Neural cell (in vitro differentiated cells): ENCODE results near the gene CSGALNACT2. TPM values are rescaled to one million over a fixed set of nuclear protein-coding genes. Genes with fewer than 3 reads are reported as not detected.

ENCODE experiments used
- H2AFZ ChIP-seq: fragments of 200-600, 300-800 bp; sonication (generic), shearing (Covaris generic); 2 replicates; pipeline ENCODE4 v1.6.0; 2014; ENCODE audit warnings: low read depth, mild to moderate bottlenecking, antibody characterized with exemption, low read length, moderate library complexity
- H3F3A ChIP-seq: fragments of 200-600 bp; shearing (Covaris generic); 2 replicates; pipeline ENCODE4 v1.6.1; 2016; ENCODE audit warnings: mild to moderate bottlenecking, moderate library complexity, mixed read lengths, antibody characterized with exemption, low read length; ENCODE audit not compliant: insufficient read depth, poor library complexity, severe bottlenecking
- H3K27ac ChIP-seq: fragments of 200-600, 300-800 bp; sonication (generic), shearing (Covaris generic); 2 replicates; pipeline ENCODE4 v1.5.1; 2014; ENCODE audit warnings: mild to moderate bottlenecking, low read length, moderate library complexity
- H3K27me3 ChIP-seq: fragments of 300-800, 200-600 bp; sonication (generic), shearing (Covaris generic); 2 replicates; pipeline ENCODE4 v1.6.0; 2014; ENCODE audit warnings: mild to moderate bottlenecking, low read depth, low read length, moderate library complexity; ENCODE audit not compliant: insufficient read depth
- H3K36me3 ChIP-seq: fragments of 300-800, 200-600 bp; sonication (generic), shearing (Covaris generic); 2 replicates; pipeline ENCODE4 v1.5.1; 2014; ENCODE audit warnings: mild to moderate bottlenecking, antibody characterized with exemption, low read length, moderate library complexity; ENCODE audit not compliant: insufficient read depth
- H3K4me2 ChIP-seq: fragments of 300-800, 200-600 bp; sonication (generic), shearing (Covaris generic); 2 replicates; pipeline ENCODE4 v1.6.0; 2014; ENCODE audit warnings: mild to moderate bottlenecking, low read length
- H3K4me3 ChIP-seq: fragments of 300-800, 200-600 bp; sonication (generic), shearing (Covaris generic); 2 replicates; pipeline ENCODE4 v1.5.1; 2014; ENCODE audit warnings: mild to moderate bottlenecking, low read length, moderate library complexity
- H3K79me2 ChIP-seq: fragments of 200-600 bp; shearing (Covaris generic); replicated peaks from 2 replicates; pipeline ENCODE4 v1.6.0; 2014; ENCODE audit warnings: mild to moderate bottlenecking, low read length, moderate library complexity; ENCODE audit not compliant: insufficient read depth
- H3K9ac ChIP-seq: fragments of 300-800, 200-600 bp; sonication (generic), shearing (Covaris generic); 2 replicates; pipeline ENCODE4 v1.6.1; 2016; ENCODE audit warnings: mild to moderate bottlenecking, low read length, mixed read lengths
- H3K9me2 ChIP-seq: fragments of 200-600 bp; shearing (Covaris generic); 2 replicates; pipeline ENCODE4 v1.6.1; 2016; ENCODE audit warnings: mild to moderate bottlenecking, low read length, mixed read lengths; ENCODE audit not compliant: insufficient read depth
- H3K9me3 ChIP-seq: fragments of 200-600, 300-800 bp; sonication (generic), shearing (Covaris generic); 2 replicates; pipeline ENCODE4 v1.6.1; 2016; ENCODE audit warnings: mild to moderate bottlenecking, mixed run types, low read length, moderate library complexity, mixed read lengths
- H4K20me1 ChIP-seq: fragments of 200-600 bp; shearing (Covaris generic); 2 replicates; pipeline ENCODE4 v1.6.1; 2016; ENCODE audit warnings: mild to moderate bottlenecking, mixed run types; ENCODE audit not compliant: insufficient read depth
- EP300 ChIP-seq: fragments of 450-650 bp; conservative IDR thresholded peaks from 2 replicates; pipeline ENCODE4 v1.6.1; 2014; ENCODE audit warnings: antibody characterized with exemption, mild to moderate bottlenecking, moderate library complexity; ENCODE audit not compliant: poor library complexity, severe bottlenecking
- EZH2 ChIP-seq: fragments of 200-600, 300-800 bp; shearing (Covaris generic), sonication (generic); IDR thresholded peaks from 2 replicates; pipeline ENCODE4 v1.6.1; 2014; ENCODE audit warnings: antibody characterized with exemption, low read length, borderline replicate concordance, mild to moderate bottlenecking; ENCODE audit not compliant: insufficient read depth, poor library complexity, severe bottlenecking
- MXI1 ChIP-seq: fragments of 450-650 bp; conservative IDR thresholded peaks from 2 replicates; pipeline ENCODE4 v1.6.1; 2014; ENCODE audit warnings: antibody characterized with exemption, mild to moderate bottlenecking; ENCODE audit not compliant: poor library complexity, severe bottlenecking
- POLR2AphosphoS5 ChIP-seq: IDR thresholded peaks from 2 replicates; pipeline ENCODE4 v1.6.1; 2012
- RAD21 ChIP-seq: fragments of 450-650 bp; conservative IDR thresholded peaks from 2 replicates; pipeline ENCODE4 v1.6.1; 2014; ENCODE audit warnings: antibody characterized with exemption, mild to moderate bottlenecking, moderate library complexity
- SMC3 ChIP-seq: fragments of 450-650 bp; conservative IDR thresholded peaks from 2 replicates; pipeline ENCODE4 v1.6.1; 2014; ENCODE audit warnings: antibody characterized with exemption, mild to moderate bottlenecking, moderate library complexity; ENCODE audit not compliant: poor library complexity
- TAF1 ChIP-seq: IDR thresholded peaks from 2 replicates; pipeline ENCODE4 v1.6.1; 2012; ENCODE audit warnings: low read depth
- polyA plus RNA-seq: library from polyadenylated mRNA; depleted of rRNA; stranded (reverse); fragments of >200 nt; gene quantifications from 2 replicates; pipeline ENCODE4 v1.2.3, GENCODE V29; 2014
- TF ChIP-seq, protein P1 (sequence below): IDR thresholded peaks from 2 replicates; pipeline ENCODE4 v1.6.1; 2012; ENCODE audit warnings: borderline replicate concordance
- TF ChIP-seq, protein P2 (sequence below): fragments of 450-650 bp; IDR thresholded peaks from 2 replicates; pipeline ENCODE4 v1.5.1; 2014; ENCODE audit warnings: antibody characterized with exemption, mild to moderate bottlenecking, moderate library complexity; ENCODE audit not compliant: poor library complexity, severe bottlenecking

The CSGALNACT2 gene
- polyA plus RNA-seq, 1 donor from 2014 or later: 20.7 TPM

DNA sequence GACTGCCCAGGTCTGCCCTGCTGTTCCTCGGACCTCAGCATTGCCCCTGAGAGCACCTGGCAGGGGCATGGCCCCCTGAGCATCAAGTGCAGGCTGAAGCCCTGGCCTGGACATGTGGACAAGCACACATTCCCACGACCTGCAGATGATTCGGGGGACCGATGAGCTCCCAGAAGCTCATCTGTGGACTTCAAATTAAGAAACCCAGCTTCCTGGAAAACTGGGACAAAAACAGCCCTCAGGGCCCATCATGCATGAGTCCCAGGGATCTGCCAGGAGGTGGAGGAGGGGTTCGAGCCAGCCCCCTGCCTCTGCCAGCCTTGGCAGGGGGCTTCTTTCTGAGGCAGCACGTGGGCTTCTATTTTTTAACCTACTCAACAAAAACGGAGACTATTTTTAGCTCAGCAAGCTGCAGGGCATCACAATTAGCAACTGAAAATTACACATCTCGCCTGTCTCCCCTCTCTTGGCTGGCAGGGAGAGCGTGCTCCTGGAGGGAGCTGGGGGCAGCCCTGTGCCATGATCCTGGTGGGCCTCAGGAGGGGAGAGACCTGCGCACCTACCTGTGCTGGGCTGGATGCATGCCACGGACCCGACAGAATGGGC, 76.8 kb downstream of the CSGALNACT2 start:
- H3K36me3 ChIP-seq: no peaks in the 10 kb centered on the region
- no peaks in the 10 kb centered on the region for H4K20me1 ChIP-seq
- no peak overlapping the region for H3K27ac ChIP-seq
- H3K9ac ChIP-seq: no peak overlapping the region
- no peak overlapping the region for H2AFZ ChIP-seq
- TF ChIP-seq EZH2 (no peak), POLR2AphosphoS5 (no peak), EP300 (no peak), RAD21 (no peak), SMC3 (no peak), TAF1 (no peak), MXI1 (no peak)
- TF ChIP-seq, protein P1, sequence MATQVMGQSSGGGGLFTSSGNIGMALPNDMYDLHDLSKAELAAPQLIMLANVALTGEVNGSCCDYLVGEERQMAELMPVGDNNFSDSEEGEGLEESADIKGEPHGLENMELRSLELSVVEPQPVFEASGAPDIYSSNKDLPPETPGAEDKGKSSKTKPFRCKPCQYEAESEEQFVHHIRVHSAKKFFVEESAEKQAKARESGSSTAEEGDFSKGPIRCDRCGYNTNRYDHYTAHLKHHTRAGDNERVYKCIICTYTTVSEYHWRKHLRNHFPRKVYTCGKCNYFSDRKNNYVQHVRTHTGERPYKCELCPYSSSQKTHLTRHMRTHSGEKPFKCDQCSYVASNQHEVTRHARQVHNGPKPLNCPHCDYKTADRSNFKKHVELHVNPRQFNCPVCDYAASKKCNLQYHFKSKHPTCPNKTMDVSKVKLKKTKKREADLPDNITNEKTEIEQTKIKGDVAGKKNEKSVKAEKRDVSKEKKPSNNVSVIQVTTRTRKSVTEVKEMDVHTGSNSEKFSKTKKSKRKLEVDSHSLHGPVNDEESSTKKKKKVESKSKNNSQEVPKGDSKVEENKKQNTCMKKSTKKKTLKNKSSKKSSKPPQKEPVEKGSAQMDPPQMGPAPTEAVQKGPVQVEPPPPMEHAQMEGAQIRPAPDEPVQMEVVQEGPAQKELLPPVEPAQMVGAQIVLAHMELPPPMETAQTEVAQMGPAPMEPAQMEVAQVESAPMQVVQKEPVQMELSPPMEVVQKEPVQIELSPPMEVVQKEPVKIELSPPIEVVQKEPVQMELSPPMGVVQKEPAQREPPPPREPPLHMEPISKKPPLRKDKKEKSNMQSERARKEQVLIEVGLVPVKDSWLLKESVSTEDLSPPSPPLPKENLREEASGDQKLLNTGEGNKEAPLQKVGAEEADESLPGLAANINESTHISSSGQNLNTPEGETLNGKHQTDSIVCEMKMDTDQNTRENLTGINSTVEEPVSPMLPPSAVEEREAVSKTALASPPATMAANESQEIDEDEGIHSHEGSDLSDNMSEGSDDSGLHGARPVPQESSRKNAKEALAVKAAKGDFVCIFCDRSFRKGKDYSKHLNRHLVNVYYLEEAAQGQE: no peak
- TF ChIP-seq, protein P2, sequence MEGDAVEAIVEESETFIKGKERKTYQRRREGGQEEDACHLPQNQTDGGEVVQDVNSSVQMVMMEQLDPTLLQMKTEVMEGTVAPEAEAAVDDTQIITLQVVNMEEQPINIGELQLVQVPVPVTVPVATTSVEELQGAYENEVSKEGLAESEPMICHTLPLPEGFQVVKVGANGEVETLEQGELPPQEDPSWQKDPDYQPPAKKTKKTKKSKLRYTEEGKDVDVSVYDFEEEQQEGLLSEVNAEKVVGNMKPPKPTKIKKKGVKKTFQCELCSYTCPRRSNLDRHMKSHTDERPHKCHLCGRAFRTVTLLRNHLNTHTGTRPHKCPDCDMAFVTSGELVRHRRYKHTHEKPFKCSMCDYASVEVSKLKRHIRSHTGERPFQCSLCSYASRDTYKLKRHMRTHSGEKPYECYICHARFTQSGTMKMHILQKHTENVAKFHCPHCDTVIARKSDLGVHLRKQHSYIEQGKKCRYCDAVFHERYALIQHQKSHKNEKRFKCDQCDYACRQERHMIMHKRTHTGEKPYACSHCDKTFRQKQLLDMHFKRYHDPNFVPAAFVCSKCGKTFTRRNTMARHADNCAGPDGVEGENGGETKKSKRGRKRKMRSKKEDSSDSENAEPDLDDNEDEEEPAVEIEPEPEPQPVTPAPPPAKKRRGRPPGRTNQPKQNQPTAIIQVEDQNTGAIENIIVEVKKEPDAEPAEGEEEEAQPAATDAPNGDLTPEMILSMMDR: no peak
- no peak overlapping the region for H3K4me2 ChIP-seq
- H3K9me2 ChIP-seq: no peaks in the 10 kb centered on the region
- no peaks in the 10 kb centered on the region for H3K9me3 ChIP-seq
- no peaks in the 10 kb centered on the region for H3F3A ChIP-seq
- H3K79me2 ChIP-seq: no peaks in the 10 kb centered on the region
- no peaks in the 10 kb centered on the region for H3K27me3 ChIP-seq
- H3K4me3 ChIP-seq: peak overlapping the region; percentile 25

DNA sequence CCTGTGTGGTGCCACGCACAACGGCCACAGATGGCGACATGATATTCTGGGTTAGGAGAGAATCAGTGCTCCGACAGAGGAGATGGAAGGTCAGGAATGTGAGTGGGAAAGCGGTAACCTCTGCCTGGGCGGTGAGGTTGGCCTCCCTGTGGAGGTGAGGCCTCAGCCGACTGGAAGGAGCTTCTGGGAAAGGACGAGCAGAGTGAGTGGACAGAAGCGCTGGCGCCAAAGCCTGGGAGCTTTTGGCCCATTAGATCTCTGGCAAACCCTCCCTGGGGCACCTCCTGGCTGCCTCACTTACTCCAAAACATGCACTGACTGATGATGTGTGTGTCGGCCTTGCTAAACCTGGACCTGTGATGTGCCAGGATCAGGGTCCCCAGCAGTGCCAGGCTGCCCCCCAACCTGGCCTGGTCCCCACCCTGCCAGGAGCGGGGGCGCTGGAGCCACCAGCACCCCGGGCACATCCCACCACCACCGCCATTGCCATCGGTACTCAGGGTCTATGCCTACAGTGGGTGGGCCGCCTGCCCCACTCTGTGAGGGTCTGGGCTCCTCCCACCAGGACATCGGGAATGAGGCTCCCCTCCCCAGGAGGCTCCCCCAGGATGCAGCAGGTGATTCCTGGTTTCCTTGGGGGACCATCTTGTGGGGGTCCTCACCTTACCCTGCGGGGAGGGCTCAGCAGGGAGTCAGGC, 77.7 kb downstream of the CSGALNACT2 start:
- Histone ChIP-seq H3K4me3 (peak overlapping the region; percentile 25), H3K27me3 (no peaks in the 10 kb centered on the region), H3K79me2 (no peaks in the 10 kb centered on the region), H3K9ac (no peak overlapping the region), H3K9me2 (no peaks in the 10 kb centered on the region), H3K27ac (no peak overlapping the region), H3K9me3 (no peaks in the 10 kb centered on the region), H4K20me1 (no peaks in the 10 kb centered on the region), H2AFZ (no peak overlapping the region), H3K4me2 (no peak overlapping the region), H3F3A (no peaks in the 10 kb centered on the region), H3K36me3 (no peaks in the 10 kb centered on the region)
- TF ChIP-seq, protein P2: no peak
- no peak for TF ChIP-seq TAF1
- no peak for TF ChIP-seq POLR2AphosphoS5
- no peak for TF ChIP-seq RAD21
- TF ChIP-seq, protein P1: no peak
- TF ChIP-seq SMC3: no peak
- TF ChIP-seq EZH2: no peak
